ENCODE measurements around the gene ARID3A.
A peak's percentile ranks its signal among the peaks of the same experiment; 100 is the strongest.

ARID3A gene

DNA sequence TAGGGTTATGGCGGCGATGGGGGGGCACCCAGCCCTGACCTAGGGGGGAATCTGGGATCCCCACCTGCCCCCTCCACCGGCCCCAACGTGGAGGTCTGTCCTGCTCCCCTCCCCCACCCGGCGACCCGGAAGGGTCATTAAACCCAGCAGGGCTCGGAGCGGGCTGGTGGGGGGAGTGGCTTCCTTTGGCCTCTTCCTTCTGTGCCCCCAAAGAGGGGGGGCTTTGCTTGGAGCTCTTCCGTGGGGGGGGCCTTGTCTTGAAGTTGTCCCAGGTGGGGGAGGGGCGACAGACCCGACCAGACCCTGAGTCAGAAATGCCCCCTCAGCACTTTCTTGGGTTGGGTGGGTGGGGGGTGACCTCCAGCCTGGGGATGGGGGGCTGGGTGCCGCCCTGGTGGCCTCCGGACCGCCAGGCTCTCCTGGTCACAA is 1.5 kb downstream of the ARID3A start:
- Histone ChIP-seq H3K36me3 (ENCODE audit: control insufficient read depth, insufficient read depth, low read length) (peaks cover 22% of the 10 kb centered on the region), H3K27me3 (ENCODE audit: control insufficient read depth, insufficient read depth, low read length) (no peaks in the 10 kb centered on the region), H3K27ac (ENCODE audit: low read depth, low read length) (peak overlapping the region; percentile 79), H3K4me3 (ENCODE audit: low read depth, low read length) (peak overlapping the region; percentile 87; the same call in 1 of the 2 replicates), H3K4me1 (ENCODE audit: control insufficient read depth, insufficient read depth, low read length) (no peaks in the 10 kb centered on the region), H3K9ac (ENCODE audit: low read depth, low read length) (no peak overlapping the region), H3K9me3 (ENCODE audit: control insufficient read depth, insufficient read depth, low read length) (no peaks in the 10 kb centered on the region)

DNA sequence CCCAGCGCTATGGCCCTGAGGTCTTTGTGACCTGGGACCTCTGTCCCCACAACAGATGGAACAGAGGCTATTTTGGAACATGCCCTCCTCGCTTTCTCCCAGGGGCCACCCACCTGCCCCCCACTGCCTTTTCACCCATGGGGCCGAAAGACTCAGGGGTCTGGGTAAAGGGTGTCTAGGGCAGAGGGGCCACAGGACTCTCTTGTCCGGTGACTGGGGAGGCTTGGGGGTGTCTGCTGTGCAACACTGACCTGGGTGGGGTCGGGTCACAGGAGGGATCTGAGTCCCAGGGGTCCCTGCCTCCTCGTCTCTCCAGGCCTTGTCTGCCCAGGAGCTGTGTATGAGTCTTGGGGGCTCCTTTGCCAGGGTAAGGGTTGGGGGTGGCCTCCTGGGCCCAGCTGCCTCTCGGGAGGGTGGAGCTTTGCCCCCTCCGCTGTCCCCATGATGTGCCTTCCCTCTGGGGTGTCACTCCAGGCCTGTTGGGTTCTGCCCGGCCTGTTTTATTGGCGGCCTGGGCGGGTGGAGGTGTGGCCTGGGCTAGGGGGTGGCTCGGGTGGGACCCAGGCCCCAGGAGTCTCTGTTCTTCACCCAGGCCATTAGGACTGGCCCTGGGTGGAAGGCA is 2.1 kb downstream of the ARID3A start:
- Histone ChIP-seq H3K27ac (ENCODE audit: low read depth, low read length) (peak overlapping the region; percentile 79), H3K27me3 (ENCODE audit: control insufficient read depth, insufficient read depth, low read length) (no peaks in the 10 kb centered on the region), H3K4me3 (ENCODE audit: low read depth, low read length) (peak overlapping the region; percentile 33; the same call in 1 of the 2 replicates), H3K36me3 (ENCODE audit: control insufficient read depth, insufficient read depth, low read length) (peaks cover 28% of the 10 kb centered on the region), H3K9ac (ENCODE audit: low read depth, low read length) (no peak overlapping the region), H3K9me3 (ENCODE audit: control insufficient read depth, insufficient read depth, low read length) (no peaks in the 10 kb centered on the region), H3K4me1 (ENCODE audit: control insufficient read depth, insufficient read depth, low read length) (peaks cover 5% of the 10 kb centered on the region; the same call in 1 of the 2 replicates)

DNA sequence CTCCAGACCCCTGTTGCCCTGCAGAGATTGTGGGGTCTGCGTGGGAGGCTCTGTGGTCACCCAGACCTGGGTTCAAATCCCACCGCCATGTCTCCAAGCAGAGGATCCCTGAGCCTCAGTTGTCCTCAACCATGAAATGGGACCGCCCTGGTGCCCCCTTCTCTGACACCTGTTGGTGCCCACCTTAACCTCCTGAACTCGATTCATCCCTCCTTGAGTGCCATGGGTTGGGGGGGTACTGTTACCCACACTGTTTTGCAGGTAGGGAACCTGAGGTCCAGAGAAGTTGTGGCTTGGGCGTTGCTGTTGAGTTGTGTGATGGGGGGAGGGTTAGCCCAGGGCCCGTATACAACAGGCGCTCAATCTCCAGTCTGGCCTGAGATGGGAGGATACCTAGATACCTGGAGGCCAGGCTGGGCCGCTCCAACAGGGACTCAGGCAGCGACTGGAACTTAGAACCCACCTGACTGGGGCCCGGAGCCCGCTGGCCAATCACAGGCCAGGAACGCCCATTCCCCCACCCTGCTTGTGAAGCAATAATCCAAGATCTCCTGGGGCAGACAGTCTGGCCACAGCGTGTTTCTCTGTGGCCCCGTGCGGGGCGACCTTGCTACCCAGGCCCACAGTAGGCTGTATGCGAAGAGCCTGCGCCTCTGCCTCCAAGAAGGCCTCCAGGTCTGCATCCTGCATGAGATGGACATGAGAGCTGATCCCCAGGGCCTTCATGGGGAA is 2.8 kb downstream of the ARID3A start:
- H3K4me3 ChIP-seq (ENCODE audit: low read depth, low read length): no peak overlapping the region
- H3K9ac ChIP-seq (ENCODE audit: low read depth, low read length): no peak overlapping the region
- no peak overlapping the region for H3K27ac ChIP-seq (ENCODE audit: low read depth, low read length)
- peaks cover 30% of the 10 kb centered on the region for H3K36me3 ChIP-seq (ENCODE audit: control insufficient read depth, insufficient read depth, low read length)
- peaks cover 8% of the 10 kb centered on the region; the same call in 1 of the 2 replicates for H3K4me1 ChIP-seq (ENCODE audit: control insufficient read depth, insufficient read depth, low read length)
- no peaks in the 10 kb centered on the region for H3K27me3 ChIP-seq (ENCODE audit: control insufficient read depth, insufficient read depth, low read length)
- no peaks in the 10 kb centered on the region for H3K9me3 ChIP-seq (ENCODE audit: control insufficient read depth, insufficient read depth, low read length)

GRCh38 chr19:929203-929890 is 3.5 kb downstream of the ARID3A start:
- H3K9me3 ChIP-seq (ENCODE audit: control insufficient read depth, insufficient read depth, low read length): no peaks in the 10 kb centered on the region
- H3K27me3 ChIP-seq (ENCODE audit: control insufficient read depth, insufficient read depth, low read length): no peaks in the 10 kb centered on the region
- peaks cover 8% of the 10 kb centered on the region; the same call in 1 of the 2 replicates for H3K4me1 ChIP-seq (ENCODE audit: control insufficient read depth, insufficient read depth, low read length)
- no peak overlapping the region for H3K4me3 ChIP-seq (ENCODE audit: low read depth, low read length)
- H3K27ac ChIP-seq (ENCODE audit: low read depth, low read length): no peak overlapping the region
- H3K9ac ChIP-seq (ENCODE audit: low read depth, low read length): no peak overlapping the region
- peaks cover 30% of the 10 kb centered on the region for H3K36me3 ChIP-seq (ENCODE audit: control insufficient read depth, insufficient read depth, low read length)

DNA sequence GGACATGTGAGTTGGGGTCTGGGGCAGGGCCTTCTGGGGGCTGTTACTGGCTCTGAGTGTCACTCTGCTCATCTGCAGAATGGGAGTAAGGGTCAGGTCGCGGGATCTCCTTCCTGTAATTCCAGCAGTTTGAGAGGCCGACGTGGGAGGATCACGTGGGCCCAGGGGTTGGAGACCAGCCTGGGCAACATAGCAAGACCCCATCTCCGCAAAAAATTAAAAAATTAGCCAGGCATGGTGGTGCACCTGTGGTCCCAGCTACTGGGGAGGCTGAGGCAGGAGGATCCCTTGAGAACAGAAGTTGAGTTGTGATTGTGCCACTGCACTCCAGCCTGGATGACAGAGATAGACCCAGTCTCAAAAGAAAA is 4.0 kb downstream of the ARID3A start:
- Histone ChIP-seq H3K4me3 (ENCODE audit: low read depth, low read length) (no peak overlapping the region), H3K9me3 (ENCODE audit: control insufficient read depth, insufficient read depth, low read length) (no peaks in the 10 kb centered on the region), H3K4me1 (ENCODE audit: control insufficient read depth, insufficient read depth, low read length) (peaks cover 8% of the 10 kb centered on the region; the same call in 1 of the 2 replicates), H3K36me3 (ENCODE audit: control insufficient read depth, insufficient read depth, low read length) (peaks cover 30% of the 10 kb centered on the region), H3K9ac (ENCODE audit: low read depth, low read length) (no peak overlapping the region), H3K27me3 (ENCODE audit: control insufficient read depth, insufficient read depth, low read length) (no peaks in the 10 kb centered on the region), H3K27ac (ENCODE audit: low read depth, low read length) (no peak overlapping the region)

GRCh38 chr19:931860-932647 is 6.2 kb downstream of the ARID3A start:
- peaks cover 8% of the 10 kb centered on the region; the same call in 1 of the 2 replicates for H3K4me1 ChIP-seq (ENCODE audit: control insufficient read depth, insufficient read depth, low read length)
- H3K27ac ChIP-seq (ENCODE audit: low read depth, low read length): no peak overlapping the region
- no peaks in the 10 kb centered on the region for H3K9me3 ChIP-seq (ENCODE audit: control insufficient read depth, insufficient read depth, low read length)
- no peak overlapping the region for H3K4me3 ChIP-seq (ENCODE audit: low read depth, low read length)
- H3K27me3 ChIP-seq (ENCODE audit: control insufficient read depth, insufficient read depth, low read length): no peaks in the 10 kb centered on the region
- peaks cover 31% of the 10 kb centered on the region for H3K36me3 ChIP-seq (ENCODE audit: control insufficient read depth, insufficient read depth, low read length)
- no peak overlapping the region for H3K9ac ChIP-seq (ENCODE audit: low read depth, low read length)

DNA sequence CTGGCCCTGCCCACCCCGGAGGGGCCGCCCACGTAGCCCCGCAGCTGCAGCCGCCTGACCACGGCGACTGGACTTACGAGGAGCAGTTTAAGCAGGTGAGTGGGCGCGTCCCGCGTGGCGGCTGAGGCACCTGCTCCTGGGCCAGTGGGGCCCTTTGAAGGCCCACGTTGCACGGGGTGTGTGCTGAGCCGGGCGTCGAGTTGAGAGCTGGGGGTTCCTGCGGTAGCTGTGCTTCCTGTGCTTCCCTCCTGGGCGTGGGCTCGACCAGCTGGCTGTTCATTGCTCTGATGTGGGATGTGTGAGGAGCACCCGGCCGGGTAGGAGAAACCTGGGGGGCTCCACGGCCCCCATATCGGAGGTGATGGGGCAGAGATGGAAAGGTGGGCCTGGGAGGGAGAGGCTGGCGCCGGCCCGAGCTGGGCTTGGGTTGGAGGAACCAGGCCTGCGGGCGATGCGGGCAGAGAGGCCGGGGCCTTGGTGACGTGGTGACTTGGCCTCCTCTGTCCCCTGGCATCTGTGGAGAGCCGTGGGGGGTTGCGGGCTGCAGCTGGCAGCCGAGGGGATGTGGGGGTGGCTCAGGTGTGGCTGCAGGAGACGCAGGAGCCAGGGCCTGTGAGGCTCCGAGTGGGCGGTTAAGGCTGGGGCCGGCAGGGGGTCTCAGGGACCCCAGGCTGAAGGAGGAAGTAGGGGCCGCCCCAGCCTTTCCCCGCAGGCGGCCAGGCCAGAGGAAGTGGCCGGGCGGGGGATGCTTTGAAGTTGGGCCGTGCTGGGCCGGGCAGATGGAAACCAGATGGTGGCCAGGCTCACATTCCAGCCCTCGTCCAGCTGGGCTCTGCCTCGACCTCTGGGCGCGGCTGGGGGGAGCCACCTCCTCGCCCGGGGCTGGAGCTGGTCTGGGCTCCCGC is 7.1 kb downstream of the ARID3A start:
- peaks cover 36% of the 10 kb centered on the region for H3K36me3 ChIP-seq (ENCODE audit: control insufficient read depth, insufficient read depth, low read length)
- no peak overlapping the region for H3K4me3 ChIP-seq (ENCODE audit: low read depth, low read length)
- peaks cover 8% of the 10 kb centered on the region; the same call in 1 of the 2 replicates for H3K4me1 ChIP-seq (ENCODE audit: control insufficient read depth, insufficient read depth, low read length)
- no peak overlapping the region for H3K9ac ChIP-seq (ENCODE audit: low read depth, low read length)
- peak overlapping the region; percentile 67 for H3K27ac ChIP-seq (ENCODE audit: low read depth, low read length)
- no peaks in the 10 kb centered on the region for H3K27me3 ChIP-seq (ENCODE audit: control insufficient read depth, insufficient read depth, low read length)
- no peaks in the 10 kb centered on the region for H3K9me3 ChIP-seq (ENCODE audit: control insufficient read depth, insufficient read depth, low read length)

DNA sequence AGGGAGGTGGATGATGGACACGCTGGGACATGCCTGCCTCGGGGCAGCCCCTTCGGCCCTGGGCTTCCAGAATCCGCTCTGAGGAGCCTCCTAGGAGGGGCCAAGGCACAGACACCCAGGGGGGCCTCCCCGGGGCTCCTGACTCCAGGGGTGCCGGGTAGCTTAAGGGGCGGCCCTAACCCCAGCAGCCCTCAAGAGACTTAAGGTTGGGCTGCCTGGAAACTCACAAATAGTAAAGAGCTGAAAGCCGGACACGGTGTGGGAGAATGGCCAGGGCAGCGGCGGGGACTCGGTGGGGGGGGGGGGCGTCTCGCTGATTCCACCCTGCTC is 7.7 kb downstream of the ARID3A start:
- no peak overlapping the region for H3K4me3 ChIP-seq (ENCODE audit: low read depth, low read length)
- peaks cover 8% of the 10 kb centered on the region; the same call in 1 of the 2 replicates for H3K4me1 ChIP-seq (ENCODE audit: control insufficient read depth, insufficient read depth, low read length)
- peaks cover 36% of the 10 kb centered on the region for H3K36me3 ChIP-seq (ENCODE audit: control insufficient read depth, insufficient read depth, low read length)
- H3K9ac ChIP-seq (ENCODE audit: low read depth, low read length): no peak overlapping the region
- H3K27me3 ChIP-seq (ENCODE audit: control insufficient read depth, insufficient read depth, low read length): no peaks in the 10 kb centered on the region
- H3K27ac ChIP-seq (ENCODE audit: low read depth, low read length): peak overlapping the region; percentile 67
- H3K9me3 ChIP-seq (ENCODE audit: control insufficient read depth, insufficient read depth, low read length): no peaks in the 10 kb centered on the region

- H3K9ac ChIP-seq (ENCODE audit: low read depth, low read length): no peak overlapping the region
- H3K9me3 ChIP-seq (ENCODE audit: control insufficient read depth, insufficient read depth, low read length): no peaks in the 10 kb centered on the region
- H3K36me3 ChIP-seq (ENCODE audit: control insufficient read depth, insufficient read depth, low read length): peaks cover 33% of the 10 kb centered on the region
- H3K4me3 ChIP-seq (ENCODE audit: low read depth, low read length): no peak overlapping the region
- peaks cover 8% of the 10 kb centered on the region; the same call in 1 of the 2 replicates for H3K4me1 ChIP-seq (ENCODE audit: control insufficient read depth, insufficient read depth, low read length)
- H3K27me3 ChIP-seq (ENCODE audit: control insufficient read depth, insufficient read depth, low read length): no peaks in the 10 kb centered on the region
- no peak overlapping the region for H3K27ac ChIP-seq (ENCODE audit: low read depth, low read length)
Observed at GRCh38 chr19:934197-934840, 8.5 kb downstream of the ARID3A start.

Measured in HUES48 (cell line).